Ascending aorta (tissue), 2 donors: ENCODE results near the gene AHNAK2. TPM values are rescaled to one million over a fixed set of nuclear protein-coding genes. Genes with fewer than 3 reads are reported as not detected.
A peak's percentile ranks its signal among the peaks of the same experiment; 100 is the strongest.

Experiments
- DNase-seq, 2 donors: peaks; one replicate each; pipeline ENCODE4 v3.0.0-alpha.2; 2019; ENCODE audit warnings: low spot score in 2 of 2
- H3K27ac ChIP-seq, 2 donors: fragments of 200-600 bp; sonication (generic); one replicate each; pipeline ENCODE4 v1.5.1; 2016 to 2017; ENCODE audit warnings: mild to moderate bottlenecking in 1 of 2
- H3K27me3 ChIP-seq: fragments of 200-600 bp; sonication (generic); one replicate; pipeline ENCODE4 v1.5.1; 2017
- H3K36me3 ChIP-seq, 2 donors: fragments of 200-600 bp; sonication (generic); one replicate each; pipeline ENCODE4 v1.5.1; 2016
- H3K4me1 ChIP-seq, 2 donors: fragments of 200-600 bp; sonication (generic); one replicate each; pipeline ENCODE4 v1.5.1; 2016 to 2017; ENCODE audit warnings: mild to moderate bottlenecking in 1 of 2
- H3K4me3 ChIP-seq, 2 donors: fragments of 200-600 bp; sonication (generic); one replicate each; pipeline ENCODE4 v1.5.1; 2016 to 2017; ENCODE audit warnings: mild to moderate bottlenecking in 1 of 2
- H3K9me3 ChIP-seq, 2 donors: fragments of 200-600 bp; sonication (generic); one replicate each; pipeline ENCODE4 v1.5.1; 2016
- CTCF ChIP-seq, 3 experiments: fragments of 200-600 bp in 2 of 3; fragments of 450-650 bp in 1 of 3; sonication (generic) in 2 of 3; IDR thresholded peaks; one replicate each; pipeline ENCODE4 v1.5.1; 2016 to 2019; ENCODE audit warnings: antibody characterized with exemption in 3 of 3, mild to moderate bottlenecking in 1 of 3, moderate library complexity in 1 of 3
- intact Hi-C: fragments of 100-400 bp; cut with DNase I; formaldehyde crosslinking; loops from one replicate; pipeline ENCODE4 v1.15.1; 2023
- total RNA-seq: library from RNA; depleted of rRNA; stranded (reverse); fragments of >200 nt; gene quantifications from one replicate; pipeline ENCODE4 v1.1.0, GENCODE V29; 2016

Gene AHNAK2
- total RNA-seq, 1 donor from 2014 or later, result 35.5 TPM

GRCh38 chr14:104927432-104927816 is 50.8 kb downstream of the AHNAK2 start:
- no peak for TF ChIP-seq CTCF (IDR thresholded peaks at IDR 0.05)
- DNase-seq, result peak in 1 of 2 donors; percentile 54
- H3K27me3 ChIP-seq, result no peaks in the 10 kb centered on the region
- no peak overlapping the region for H3K4me3 ChIP-seq
- intact Hi-C loops, result no loop called here
- H3K9me3 ChIP-seq, result no peaks in the 10 kb centered on the region
- no peaks in the 10 kb centered on the region for H3K36me3 ChIP-seq
- peaks cover 0 to 2% of the 10 kb centered on the region in 2 donors for H3K4me1 ChIP-seq
- no peak overlapping the region for H3K27ac ChIP-seq

GRCh38 chr14:104926619-104927431 is 51.3 kb downstream of the AHNAK2 start:
- Histone ChIP-seq H3K27me3 (no peaks in the 10 kb centered on the region), H3K4me1 (no peaks in the 10 kb centered on the region), H3K4me3 (no peak overlapping the region), H3K9me3 (no peaks in the 10 kb centered on the region), H3K36me3 (no peaks in the 10 kb centered on the region), H3K27ac (no peak overlapping the region)
- DNase-seq, result peak in 1 of 2 donors; percentile 55
- no peak for TF ChIP-seq CTCF (IDR thresholded peaks at IDR 0.05)
- intact Hi-C loops, result no loop called here

- no peak for TF ChIP-seq CTCF (IDR thresholded peaks at IDR 0.05)
- intact Hi-C loops, result no loop called here
- DNase-seq, result peak in 1 of 2 donors; percentile 55
- no peaks in the 10 kb centered on the region for H3K9me3 ChIP-seq
- H3K4me3 ChIP-seq, result no peak overlapping the region
- H3K27me3 ChIP-seq, result no peaks in the 10 kb centered on the region
- no peak overlapping the region for H3K27ac ChIP-seq
- no peaks in the 10 kb centered on the region for H3K4me1 ChIP-seq
- no peaks in the 10 kb centered on the region for H3K36me3 ChIP-seq
Observed at GRCh38 chr14:104925855-104926609, 52.1 kb downstream of the AHNAK2 start.

- Histone ChIP-seq H3K27ac (no peak overlapping the region), H3K27me3 (no peaks in the 10 kb centered on the region), H3K9me3 (no peaks in the 10 kb centered on the region), H3K36me3 (no peaks in the 10 kb centered on the region), H3K4me3 (no peak overlapping the region), H3K4me1 (no peaks in the 10 kb centered on the region)
- intact Hi-C loops, result no loop called here
- no peak for DNase-seq
- no peak for TF ChIP-seq CTCF (IDR thresholded peaks at IDR 0.05)
Observed at GRCh38 chr14:104925214-104925854, 52.8 kb downstream of the AHNAK2 start.

- intact Hi-C loops, result no loop called here
- H3K4me1 ChIP-seq, result no peaks in the 10 kb centered on the region
- DNase-seq, result peak in 1 of 2 donors; percentile 55
Observed at GRCh38 chr14:104924421-104925213, 53.6 kb downstream of the AHNAK2 start, which contains the start of gene PLD4. Gene PLD4, plus strand, starts transcription at chr14:104924879. Its CDS starts 2,262 bp downstream, at chr14:104927141.

More at GRCh38 chr14:104924421-104925213, 53.6 kb downstream of the AHNAK2 start, which contains the start of gene PLD4:
- Histone ChIP-seq H3K4me3 (no peak within 1 kb of the TSS), H3K27me3 (no peaks in the 10 kb centered on the region), H3K27ac (no peak within 1 kb of the TSS), H3K36me3 (no peaks in the 10 kb centered on the region), H3K9me3 (no peaks in the 10 kb centered on the region)
- TF ChIP-seq CTCF (IDR thresholded peaks at IDR 0.05), result no peak
